HG03575 (cell line): ENCODE results near the gene PRKCE.

ENCODE experiments used
- ATAC-seq: cut with Tn5 transposase; IDR thresholded peaks from one replicate; pipeline ENCODE4 v1.9.1; 2021; ENCODE audit not compliant: unreplicated experiment, insufficient number of reproducible peaks, low FRiP score; ENCODE audit errors: extremely low read depth

Gene PRKCE

GRCh38 chr2:45925026-45925425 is 273.6 kb downstream of the PRKCE start:
- no peak for ATAC-seq

- no peak for ATAC-seq
Observed at GRCh38 chr2:45925636-45926366, 274.3 kb downstream of the PRKCE start.

GRCh38 chr2:45928946-45929345 is 277.5 kb downstream of the PRKCE start:
- no peak for ATAC-seq

GRCh38 chr2:45929674-45930395 is 278.4 kb downstream of the PRKCE start:
- ATAC-seq: no peak

- no peak for ATAC-seq
Observed at GRCh38 chr2:45930396-45930792, 278.9 kb downstream of the PRKCE start.

- ATAC-seq: no peak
Observed at GRCh38 chr2:45932278-45932975, 281.0 kb downstream of the PRKCE start.

GRCh38 chr2:45935791-45936622 is 284.5 kb downstream of the PRKCE start:
- no peak for ATAC-seq

GRCh38 chr2:45936623-45936979 is 285.1 kb downstream of the PRKCE start:
- no peak for ATAC-seq

GRCh38 chr2:45937990-45938389 is 286.5 kb downstream of the PRKCE start:
- no peak for ATAC-seq

GRCh38 chr2:45938649-45939511 is 287.4 kb downstream of the PRKCE start:
- ATAC-seq: no peak

GRCh38 chr2:45941531-45942236 is 290.2 kb downstream of the PRKCE start:
- no peak for ATAC-seq

GRCh38 chr2:45942237-45942738 is 290.8 kb downstream of the PRKCE start:
- ATAC-seq: no peak

GRCh38 chr2:45943219-45944044 is 292.0 kb downstream of the PRKCE start:
- ATAC-seq: no peak

GRCh38 chr2:45944074-45944473 is 292.6 kb downstream of the PRKCE start:
- no peak for ATAC-seq

GRCh38 chr2:45945302-45945717 is 293.8 kb downstream of the PRKCE start:
- ATAC-seq: no peak

- ATAC-seq: no peak
Observed at GRCh38 chr2:45946023-45946422, 294.5 kb downstream of the PRKCE start.

GRCh38 chr2:45950606-45951005 is 299.1 kb downstream of the PRKCE start:
- no peak for ATAC-seq
